Activated CD4-positive, alpha-beta T cell treated with anti-CD3 and anti-CD28 coated beads, Interleukin-2, amount 50 U/mL, for 16 hours (primary cell): ENCODE results near the gene KMT2A.
"Not testable (repeated sequence)": the region's sequence is repeated elsewhere in the genome, so short reads cannot be mapped to it uniquely, and the experiment has no call there.

Experiments used
- DNase-seq: peaks from one replicate; pipeline ENCODE4 v3.0.0-alpha.2; 2020

KMT2A gene

GRCh38 chr11:118435290-118435892 lies 901 bp upstream of the KMT2A start:
- peak; percentile 84 for DNase-seq

- no peak for DNase-seq
Measured at GRCh38 chr11:118436639-118437207, 431 bp downstream of the KMT2A start.

GRCh38 chr11:118437208-118438125 lies 1.2 kb downstream of the KMT2A start:
- DNase-seq = peak; percentile 64

DNA sequence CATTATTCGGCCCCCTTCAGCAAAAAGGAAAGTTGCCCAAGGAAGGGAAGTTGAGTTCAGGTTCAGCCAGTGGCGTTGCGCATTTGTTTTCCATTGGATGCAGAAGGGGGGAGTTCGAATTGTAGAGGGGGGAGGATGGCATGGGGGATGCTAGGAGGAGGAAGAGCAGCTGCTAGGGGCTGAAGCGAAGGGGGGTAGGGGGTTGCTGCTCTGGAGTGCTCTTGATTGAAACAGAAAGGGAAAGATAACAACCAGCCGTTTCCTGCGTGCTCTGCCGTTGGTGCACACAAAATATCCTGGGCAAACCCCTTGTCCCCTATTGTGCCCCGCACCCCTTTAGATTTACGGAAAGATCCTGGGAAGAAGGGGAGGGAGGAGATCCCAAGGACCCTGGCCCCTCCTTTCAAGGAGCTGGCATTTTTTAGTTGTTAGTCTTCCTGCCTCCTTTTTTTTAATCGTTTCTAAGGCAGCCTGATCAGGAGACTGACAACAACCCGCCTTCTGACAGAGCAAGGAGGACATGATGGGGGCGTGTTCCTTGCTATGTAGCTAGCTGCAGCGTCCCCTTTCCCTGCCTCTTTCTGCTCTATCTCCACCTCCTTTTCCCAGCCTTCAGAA lies 2.1 kb downstream of the KMT2A start:
- peak; percentile 68 for DNase-seq

DNA sequence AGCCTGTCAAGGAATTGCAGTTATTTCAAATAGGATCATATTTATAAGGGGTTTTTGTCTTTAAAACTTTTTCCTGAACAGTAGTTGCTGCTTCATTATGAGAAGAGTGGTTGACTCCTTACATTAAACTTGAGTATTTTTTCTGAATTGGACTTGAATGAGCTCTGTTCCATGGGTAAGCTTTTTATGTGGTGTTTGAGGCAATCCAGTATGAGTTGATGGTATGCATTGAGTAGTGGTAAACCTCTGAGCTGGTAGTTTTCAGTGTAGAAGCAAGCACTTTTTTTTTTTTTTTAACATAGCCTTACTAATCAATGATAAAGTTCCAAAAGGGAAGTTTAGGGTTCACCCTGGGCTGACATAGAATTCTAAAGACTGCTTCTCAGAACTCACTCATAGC lies 3.4 kb downstream of the KMT2A start:
- DNase-seq = peak; percentile 54

- no peak for DNase-seq
Measured at GRCh38 chr11:118441770-118442275, 5.5 kb downstream of the KMT2A start.

- DNase-seq = peak; percentile 57
Measured at GRCh38 chr11:118442301-118442700, 6.0 kb downstream of the KMT2A start.

- DNase-seq = no peak
Measured at GRCh38 chr11:118442908-118443589, 6.8 kb downstream of the KMT2A start.

DNA sequence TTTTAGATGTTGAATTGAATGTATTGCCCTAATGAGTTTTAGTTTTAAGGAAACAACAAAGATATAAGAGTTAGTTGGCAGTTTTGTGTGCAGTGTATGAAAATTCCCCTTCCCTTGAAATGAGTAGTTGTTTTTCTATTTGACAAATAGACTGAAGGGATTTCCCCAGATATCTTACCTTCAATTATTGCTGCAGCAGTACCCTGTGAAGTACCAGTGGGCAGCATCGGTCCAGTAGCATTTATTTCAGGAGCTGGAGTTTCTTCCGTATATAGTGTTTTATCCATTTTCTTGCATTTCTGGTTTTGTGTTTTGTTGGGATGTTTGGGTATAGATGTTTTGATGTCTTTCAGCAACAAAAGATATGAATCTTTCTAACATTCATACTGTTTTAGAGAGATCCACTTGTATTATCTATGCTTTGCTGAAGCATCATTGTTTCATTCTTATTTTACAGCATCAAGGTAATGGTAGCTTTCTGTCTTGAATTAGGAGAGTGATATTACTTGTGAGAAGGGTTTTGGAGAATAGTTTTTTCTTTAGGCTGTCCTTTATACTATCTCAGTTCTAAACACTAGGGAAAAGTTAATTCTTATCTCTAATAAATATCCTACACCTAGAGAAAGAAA lies 7.4 kb downstream of the KMT2A start:
- DNase-seq = peak; percentile 76

GRCh38 chr11:118447423-118447822 lies 11.1 kb downstream of the KMT2A start:
- no peak for DNase-seq

GRCh38 chr11:118448294-118448693 lies 12.0 kb downstream of the KMT2A start:
- DNase-seq = peak; percentile 89

DNA sequence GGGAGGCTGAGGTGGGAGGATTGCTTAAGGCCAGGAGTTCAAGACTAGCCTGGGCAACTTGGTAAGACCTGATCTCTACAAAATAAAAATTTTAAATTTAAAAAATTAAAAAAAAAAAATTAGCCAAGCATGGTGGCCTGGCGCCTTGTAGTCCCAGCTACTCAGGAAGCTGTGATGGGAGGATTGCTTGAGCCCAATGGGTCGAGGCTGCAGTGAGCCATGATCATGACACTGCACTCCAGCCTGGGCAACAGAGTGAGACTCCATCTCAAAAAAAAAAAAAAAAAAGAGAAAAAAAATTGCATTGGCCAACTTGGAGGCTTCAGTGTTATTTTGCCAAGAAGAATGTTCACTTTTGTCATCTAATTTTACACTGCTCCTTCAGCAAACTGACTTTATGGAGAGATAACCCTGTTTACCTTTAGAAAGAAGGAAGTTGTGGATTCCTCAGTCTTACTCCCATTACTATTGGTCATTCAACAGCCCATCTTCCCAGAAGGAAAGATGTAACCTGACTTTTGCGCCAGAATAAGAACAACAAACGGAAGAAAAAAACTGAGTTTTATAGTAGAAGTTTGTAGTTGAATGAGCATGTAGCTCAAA lies 13.1 kb downstream of the KMT2A start:
- DNase-seq = no peak

DNA sequence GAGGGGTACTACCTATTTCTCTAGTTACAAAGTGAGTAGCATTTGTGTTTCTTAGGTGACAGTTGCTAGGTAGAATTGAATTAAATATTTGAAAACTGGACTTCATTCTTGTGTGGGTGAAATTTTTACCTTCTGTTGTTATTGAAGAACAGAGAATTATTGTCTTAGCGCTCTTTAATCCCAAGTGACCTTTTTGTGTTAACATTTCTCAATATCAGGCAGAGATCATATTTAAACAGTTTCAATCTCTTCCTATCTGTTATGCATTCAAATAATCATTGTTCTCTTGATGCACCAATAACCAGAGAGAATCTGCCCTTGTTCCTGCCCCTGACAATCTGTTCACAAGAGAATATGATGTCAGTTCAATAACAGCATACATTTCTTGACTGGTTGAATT lies 14.2 kb downstream of the KMT2A start:
- no peak for DNase-seq

GRCh38 chr11:118462178-118462577 lies 25.9 kb downstream of the KMT2A start:
- no peak for DNase-seq

DNA sequence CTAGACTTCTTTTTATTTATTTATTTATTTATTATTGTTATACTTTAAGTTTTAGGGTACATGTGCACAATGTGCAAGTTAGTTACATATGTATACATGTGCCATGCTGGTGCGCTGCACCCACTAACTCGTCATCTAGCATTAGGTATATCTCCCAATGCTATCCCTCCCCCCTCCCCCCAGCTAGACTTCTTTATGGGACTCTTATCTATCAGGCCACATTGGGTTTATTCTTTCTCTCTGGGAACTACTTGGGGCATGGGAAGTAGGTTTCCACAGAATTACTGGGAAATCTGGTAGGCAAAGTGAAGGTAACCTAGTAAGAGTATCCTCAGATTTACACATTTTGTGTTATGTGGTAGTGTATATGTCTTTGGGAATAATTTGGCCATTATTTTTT lies 32.7 kb downstream of the KMT2A start:
- DNase-seq = not testable (repeated sequence)

- DNase-seq = no peak
Measured at GRCh38 chr11:118471030-118471429, 34.7 kb downstream of the KMT2A start.

GRCh38 chr11:118473537-118473936 lies 37.2 kb downstream of the KMT2A start:
- DNase-seq = no peak

- no peak for DNase-seq
Measured at GRCh38 chr11:118476676-118477075, 40.4 kb downstream of the KMT2A start.

DNA sequence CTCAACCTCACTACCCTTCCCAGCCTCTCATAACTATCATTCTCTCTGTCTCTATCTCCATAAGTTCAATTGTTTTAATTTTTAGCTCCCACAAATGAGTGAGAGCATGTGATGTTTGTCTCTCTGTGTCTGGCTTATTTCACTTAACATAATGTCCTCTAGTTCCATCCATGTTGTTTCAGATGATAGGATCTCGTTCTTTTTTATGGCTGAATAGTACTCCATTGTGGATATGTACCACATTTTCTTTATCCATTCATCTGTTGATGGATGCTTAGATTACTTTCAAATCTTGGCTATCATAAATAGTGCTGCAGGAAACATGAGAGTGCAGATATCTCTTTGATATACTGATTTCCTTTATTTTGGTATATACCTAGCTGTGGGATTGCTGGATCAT lies 44.9 kb downstream of the KMT2A start:
- not testable (repeated sequence) for DNase-seq

GRCh38 chr11:118484405-118484804 lies 48.1 kb downstream of the KMT2A start:
- no peak for DNase-seq

DNA sequence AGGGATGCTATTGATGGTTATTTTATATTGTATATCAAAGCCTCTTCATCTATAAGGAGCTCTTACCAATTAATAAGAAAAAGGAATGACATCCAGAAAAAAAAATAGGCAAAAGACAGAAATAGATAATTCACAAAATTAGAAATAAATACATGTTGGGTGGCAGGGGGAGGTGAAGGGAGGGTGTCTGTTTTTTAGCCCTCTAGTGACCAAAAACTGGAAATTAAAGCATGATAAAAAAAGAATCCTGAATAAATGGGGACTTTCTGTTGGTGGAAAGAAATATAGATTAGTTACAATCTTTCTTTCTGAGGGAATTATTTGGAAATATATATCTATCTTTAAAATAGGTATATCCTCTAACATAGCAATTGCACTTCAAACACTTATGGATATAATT lies 49.0 kb downstream of the KMT2A start:
- DNase-seq = no peak
